CD4-positive, alpha-beta T cell treated with Interferon gamma for 1 hour (primary cell): ENCODE measurements around the gene MTHFD1.
A peak's percentile ranks its signal among the peaks of the same experiment; 100 is the strongest.

Experiments
- DNase-seq: peaks from one replicate; pipeline ENCODE4 v3.0.0-alpha.2; 2020

MTHFD1 gene

DNA sequence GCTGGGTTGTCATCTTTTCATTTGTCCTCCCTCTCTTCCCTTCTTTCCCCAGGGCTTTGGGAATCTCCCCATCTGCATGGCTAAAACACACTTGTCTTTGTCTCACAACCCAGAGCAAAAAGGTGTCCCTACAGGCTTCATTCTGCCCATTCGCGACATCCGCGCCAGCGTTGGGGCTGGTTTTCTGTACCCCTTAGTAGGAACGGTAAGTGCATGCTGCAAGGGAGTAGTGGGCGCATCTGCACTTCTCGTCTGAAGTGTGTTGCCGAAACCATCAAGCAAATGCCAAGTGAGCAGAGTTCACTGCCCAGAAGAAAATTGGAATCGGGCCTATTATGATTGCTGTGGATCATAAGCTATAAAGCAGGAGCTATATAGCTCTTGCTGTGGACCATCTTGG is 66.5 kb downstream of the MTHFD1 start:
- DNase-seq, result no peak

DNA sequence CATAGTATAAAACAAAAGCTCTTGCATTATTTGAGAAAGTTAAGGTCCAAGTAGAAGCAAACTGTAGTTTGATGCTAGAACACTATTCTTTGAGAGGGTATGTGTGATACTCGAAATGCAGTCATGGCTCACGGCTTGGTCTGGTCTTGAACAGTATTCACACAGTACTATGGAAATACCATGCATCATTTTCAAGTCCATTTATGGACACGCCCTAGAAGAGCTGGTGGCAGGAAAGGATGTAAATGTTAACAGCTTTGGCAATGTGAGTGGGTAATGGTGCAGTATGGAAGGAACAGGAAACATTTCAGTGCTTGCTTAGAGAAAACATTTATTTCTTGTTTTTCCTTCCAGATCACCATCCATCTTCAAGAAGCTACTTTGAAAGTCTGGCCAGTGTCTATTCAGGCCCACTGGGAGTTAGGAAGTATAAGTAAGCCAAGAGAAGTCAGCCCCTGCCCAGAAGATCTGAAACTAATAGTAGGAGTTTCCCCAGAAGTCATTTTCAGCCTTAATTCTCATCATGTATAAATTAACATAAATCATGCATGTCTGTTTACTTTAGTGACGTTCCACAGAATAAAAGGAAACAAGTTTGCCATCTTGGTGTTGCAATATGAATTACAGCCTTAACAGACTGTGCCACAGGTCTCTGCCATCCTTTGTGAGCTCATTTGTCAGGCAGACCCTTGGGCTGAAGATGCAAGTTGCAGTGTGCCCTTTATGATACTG is 71.4 kb downstream of the MTHFD1 start:
- DNase-seq, result no peak

GRCh38 chr14:64461221-64461620 is 73.1 kb downstream of the MTHFD1 start:
- no peak for DNase-seq

DNA sequence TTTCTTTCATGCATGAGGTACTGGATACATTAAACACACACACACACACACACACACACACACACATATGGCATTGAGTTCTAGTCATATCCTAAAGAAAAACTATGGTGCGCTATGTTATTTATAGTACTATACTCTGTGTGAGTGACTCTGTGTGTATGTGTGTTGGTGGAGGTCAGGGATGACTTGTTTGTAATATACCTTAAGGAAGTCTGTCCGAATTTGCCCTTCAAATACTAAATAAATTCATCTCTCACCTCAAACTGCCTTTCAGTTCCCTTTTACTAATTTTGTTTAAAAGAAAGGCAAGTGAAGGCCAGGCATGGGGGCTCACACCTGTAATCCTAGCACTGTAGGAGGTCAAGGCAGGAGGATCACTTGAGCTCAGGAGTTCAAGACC is 75.0 kb downstream of the MTHFD1 start:
- no peak for DNase-seq

DNA sequence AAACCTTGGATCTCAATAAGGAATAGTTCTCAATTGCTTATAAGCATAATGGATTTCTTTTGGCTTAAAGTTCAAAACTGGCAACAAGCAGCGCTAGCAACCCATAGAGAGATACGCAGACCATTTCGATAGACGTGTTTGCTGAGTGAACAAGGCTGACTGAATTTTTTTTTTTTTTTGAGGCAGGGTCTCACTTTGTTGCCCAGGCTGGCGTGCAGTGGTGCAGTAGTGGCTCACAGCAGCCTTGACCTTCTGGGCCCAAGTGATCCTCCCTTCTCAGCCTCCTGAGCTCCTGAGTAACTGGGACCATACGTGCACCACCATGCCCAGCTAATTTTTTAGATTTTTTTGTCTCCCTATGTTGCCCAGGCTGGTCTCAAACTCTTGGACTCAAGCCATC is 75.7 kb downstream of the MTHFD1 start:
- DNase-seq, result no peak

DNA sequence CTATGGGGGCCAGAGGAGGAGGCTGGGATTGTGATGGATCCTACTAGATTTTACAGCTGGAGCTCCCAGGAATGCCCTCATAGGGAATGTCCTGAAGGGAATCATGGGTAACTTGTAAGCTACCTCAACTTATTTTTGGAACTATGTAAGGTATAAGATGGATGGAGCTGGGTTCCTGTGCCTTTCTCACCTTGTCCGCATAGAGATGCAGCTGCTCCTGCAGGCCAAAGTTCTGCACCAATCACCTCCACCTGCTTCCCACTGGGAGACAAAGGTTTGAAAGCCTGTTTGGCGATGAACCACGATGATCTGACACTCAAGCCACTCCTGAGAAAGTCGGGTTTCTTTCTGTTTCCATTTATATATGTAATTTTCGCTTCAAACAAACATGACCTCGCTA is 76.5 kb downstream of the MTHFD1 start:
- DNase-seq, result no peak

- peak; percentile 70 for DNase-seq
These were observed 77.2 kb downstream of the MTHFD1 start, which contains the start of gene AKAP5 for GRCh38 chr14:64465191-64465822. AKAP5 (plus strand) TSS chr14:64465499; CDS start chr14:64468395, 2,896 bp downstream.

DNA sequence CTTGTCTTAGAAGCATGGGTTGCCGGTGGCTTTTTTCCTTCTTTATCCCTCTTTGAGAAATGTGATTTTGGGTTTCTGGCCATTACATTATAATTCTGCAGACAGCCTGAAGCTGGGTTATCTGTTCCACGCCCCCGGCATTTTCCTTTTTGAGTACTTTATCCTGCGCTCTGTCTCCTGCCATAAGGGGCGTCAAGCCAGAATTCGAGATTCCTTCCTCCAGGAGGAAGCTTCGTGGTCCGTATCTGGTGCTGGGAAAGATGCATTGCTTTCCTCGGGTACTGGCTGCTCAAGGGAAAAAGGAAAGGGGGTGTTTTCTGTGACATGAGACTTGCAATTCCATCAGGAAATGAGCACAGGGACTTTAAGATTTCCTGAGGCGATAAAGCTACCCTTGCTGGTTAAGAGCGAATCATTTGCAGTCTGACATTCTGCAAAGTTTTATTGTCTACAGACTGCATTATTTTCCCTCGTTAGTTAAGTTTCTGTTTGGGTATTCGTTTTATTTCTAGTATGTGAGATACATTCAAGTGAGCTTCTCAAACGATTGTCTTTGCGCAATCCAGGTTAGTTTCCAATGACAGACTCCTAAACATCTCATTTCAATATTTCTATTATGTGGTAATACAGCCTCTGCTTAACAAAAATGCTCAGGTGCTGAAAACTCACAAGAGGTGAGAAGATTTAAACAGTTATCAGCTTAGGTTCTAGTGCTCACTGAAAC is 77.8 kb downstream of the MTHFD1 start:
- no peak for DNase-seq

DNA sequence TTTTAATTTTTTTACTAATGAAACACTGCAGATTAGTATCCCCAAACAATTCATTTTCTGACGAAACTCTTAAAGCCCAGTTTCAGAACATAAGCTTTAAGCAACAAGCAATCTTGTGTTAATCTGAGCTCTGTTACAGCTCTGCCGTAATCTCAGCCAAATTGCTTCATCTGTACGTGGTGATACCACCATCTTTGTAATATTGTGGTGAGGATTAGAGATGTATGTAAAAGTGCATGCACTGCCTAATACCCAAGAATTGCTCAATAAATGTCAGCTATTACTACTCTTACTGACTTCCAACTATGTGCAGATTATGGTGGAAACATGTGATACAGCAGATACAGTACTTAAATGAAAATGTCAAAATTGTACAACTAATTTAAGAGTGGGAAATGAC is 78.9 kb downstream of the MTHFD1 start:
- no peak for DNase-seq

DNA sequence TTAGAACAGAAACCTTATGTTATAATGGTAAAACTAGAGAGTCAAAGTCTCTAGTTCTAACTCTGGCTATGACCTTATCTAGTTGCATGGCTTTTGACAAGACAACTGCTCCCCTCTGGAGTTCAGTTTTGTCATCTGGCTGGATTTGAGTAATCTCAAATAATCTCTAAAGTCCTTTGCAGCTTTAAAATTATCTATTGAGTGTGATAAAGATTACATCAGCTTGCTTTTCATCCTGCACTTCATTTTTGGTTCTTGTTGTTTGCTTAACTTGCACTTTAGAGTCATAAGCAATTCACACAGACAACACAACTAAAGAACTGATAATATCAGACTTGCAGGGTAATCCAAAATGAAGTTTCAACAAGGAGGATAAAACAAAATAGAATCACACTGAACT is 79.4 kb downstream of the MTHFD1 start:
- no peak for DNase-seq

- no peak for DNase-seq
These were observed 80.3 kb downstream of the MTHFD1 start for GRCh38 chr14:64468451-64468850.

GRCh38 chr14:64474041-64474440 is 85.9 kb downstream of the MTHFD1 start:
- DNase-seq, result no peak

DNA sequence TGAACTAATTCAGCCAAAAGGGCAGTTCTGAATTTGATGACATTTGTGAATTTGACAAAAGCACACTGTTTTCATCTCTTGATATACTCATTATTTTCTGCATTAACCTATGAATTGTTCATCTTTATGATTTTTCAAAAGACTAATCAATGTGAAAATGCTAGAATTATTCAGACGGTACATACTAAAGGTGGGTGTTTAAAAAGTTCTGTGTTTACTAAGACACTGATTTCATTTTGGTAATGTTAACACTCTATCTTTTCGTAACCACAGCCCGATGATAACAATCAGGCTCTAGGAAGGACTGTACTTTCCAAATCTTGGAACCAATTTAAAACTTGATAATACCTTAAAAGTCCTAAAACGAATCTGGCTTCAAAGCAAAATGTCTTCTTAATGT is 86.5 kb downstream of the MTHFD1 start:
- DNase-seq, result no peak

DNA sequence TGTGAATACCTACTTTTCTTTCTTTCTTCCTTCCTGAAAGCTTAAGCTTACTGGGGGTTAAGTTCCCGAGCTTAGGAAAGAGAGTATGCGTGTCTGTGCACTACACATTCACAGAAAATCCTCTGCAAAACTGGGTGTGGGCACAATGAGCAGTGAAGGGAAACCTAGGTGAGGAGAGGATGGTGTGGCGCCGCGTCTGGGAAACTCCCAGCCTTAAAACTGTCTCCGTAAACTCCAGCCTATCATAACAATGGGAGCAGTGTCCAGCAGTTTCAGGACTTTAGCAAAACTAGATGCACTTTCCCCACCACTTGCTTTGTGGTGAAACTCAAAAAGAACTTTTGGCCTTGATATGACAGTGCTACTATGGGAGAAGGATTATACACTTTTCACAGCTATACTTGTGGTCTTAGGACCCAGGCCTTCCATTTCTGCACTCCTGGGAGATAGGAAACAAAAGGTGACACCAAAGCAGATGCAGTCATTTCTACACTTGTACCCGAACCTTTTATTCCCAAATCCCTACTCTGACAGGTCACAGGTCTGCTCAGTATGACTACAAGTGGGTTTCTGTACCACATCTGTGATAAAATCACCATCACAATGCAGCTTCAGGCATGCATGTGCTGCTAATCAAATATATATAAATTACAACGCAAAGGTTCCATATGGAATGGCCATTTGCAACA is 87.6 kb downstream of the MTHFD1 start:
- no peak for DNase-seq

DNA sequence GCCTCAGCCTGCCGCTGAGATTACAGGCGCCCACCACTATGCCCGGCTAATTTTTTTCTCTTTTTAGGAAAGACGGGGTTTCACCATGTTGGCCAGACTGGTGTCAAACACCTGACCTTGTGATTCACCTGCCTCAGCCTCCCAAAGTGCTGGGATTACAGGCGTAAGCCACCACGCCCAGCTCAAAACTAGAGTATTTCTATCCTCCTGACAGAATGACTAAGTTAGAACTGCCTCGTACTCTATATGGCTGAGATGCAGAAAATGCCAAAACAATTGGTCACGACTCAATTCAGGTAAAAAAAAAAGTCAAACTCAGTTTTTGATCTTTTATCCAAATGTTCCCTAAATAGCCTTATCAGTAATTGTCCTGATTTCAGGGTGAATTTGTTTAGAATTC is 88.3 kb downstream of the MTHFD1 start:
- DNase-seq, result no peak

- no peak for DNase-seq
These were observed 90.6 kb downstream of the MTHFD1 start for GRCh38 chr14:64478634-64479250.

DNA sequence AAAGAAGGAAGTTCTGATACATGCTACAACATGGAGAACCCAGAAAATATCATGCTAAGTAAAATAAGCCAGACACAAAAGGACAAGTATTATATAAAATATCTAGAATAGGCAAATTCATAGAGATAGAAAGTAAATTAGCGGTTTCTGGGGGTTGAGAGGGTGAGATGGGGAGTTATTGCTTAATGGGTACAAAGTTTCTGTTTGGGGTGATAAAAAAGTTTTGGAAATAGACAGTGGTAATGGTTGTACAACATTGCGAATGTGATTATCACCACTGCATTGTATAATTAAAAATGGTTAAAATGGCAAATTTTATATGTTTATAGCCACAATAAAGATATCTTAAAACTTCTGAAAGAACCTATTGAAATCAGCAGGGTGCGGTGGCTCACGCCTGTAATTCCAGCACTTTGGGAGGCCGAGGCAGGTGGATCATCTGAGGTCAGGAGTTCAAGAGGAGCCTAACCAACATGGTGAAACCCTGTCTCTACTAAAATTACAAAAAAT is 100.5 kb downstream of the MTHFD1 start:
- no peak for DNase-seq

DNA sequence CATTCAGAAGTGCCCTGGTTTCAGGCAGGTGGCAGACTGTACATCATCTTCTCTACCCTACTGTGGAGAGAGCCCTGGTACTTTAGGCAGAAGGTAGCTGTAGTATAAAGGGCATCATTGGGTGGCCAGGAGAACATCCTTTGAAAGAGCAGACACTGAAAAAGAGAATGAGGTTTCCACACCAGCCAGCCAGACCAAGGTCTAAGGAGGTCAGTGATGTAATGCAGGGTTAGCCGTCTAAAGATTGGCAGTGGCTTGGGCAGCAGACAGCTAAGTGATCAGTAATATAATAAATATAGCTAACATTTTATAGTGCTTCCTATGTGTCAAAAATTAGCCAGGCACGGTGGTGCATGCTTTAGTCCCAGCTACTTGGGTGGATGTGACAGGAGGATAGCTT is 103.5 kb downstream of the MTHFD1 start:
- DNase-seq, result no peak

- DNase-seq, result no peak
These were observed 105.3 kb downstream of the MTHFD1 start for GRCh38 chr14:64493455-64493854.

DNA sequence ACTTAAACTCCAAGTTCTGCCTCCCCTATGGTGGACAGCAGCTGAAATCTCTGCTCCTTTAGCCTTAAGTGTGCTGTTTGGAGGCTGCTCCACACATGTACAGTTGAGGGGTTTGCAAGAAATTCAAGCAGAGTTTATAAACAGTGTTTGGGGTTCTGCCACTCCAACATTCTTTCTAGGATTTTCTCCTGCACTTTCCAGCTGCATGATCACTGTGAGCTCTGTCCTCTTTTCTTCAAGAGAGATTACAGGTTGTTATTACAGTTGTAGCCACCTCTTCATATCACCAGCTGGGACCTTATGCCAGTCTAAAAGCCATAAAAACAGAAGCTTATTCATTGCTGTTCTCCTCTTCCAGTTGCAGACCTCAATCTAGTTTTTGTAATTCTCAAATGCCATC is 107.1 kb downstream of the MTHFD1 start:
- no peak for DNase-seq

DNA sequence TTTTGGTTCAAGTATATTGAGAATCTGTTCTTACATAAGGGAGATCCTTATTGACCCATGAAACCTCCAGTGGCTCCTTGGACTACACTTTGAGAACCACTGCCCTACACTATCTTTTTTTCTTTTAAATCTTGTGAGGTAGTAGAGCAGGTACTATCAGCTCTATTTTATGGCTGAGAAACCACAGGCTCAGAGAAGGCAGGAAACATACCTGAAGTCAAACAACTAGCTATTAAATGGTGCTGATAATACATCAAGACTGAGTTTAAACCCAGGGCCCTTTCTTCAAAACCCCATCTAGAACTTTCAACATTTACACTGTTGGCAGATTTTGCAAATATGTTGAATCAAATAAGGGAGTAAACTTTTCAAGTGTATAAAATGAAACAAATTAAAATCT is 108.6 kb downstream of the MTHFD1 start:
- DNase-seq, result no peak

DNA sequence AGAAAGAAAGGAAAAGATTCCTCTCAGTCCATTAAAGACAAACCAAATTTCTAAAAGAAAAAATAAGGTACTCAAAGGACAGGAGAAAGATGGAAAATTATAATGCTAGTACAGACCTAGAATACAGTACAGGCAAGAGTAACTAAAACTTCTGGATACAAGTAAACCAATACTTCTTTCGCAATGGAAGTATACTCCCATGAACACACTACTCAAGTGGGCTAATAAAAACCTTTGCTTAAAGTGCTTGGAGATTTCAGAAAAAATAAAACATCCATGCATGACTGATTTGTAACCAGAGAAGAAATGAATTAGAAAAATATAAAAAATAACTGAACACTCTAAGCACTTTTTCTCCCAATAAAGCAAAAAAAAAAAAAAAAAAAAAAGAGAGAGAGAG is 111.9 kb downstream of the MTHFD1 start:
- DNase-seq, result no peak
